Vagina (tissue), 2 donors: ENCODE data around the gene VSIG10.

Experiments used
- CTCF ChIP-seq, 3 experiments: fragments of 450-650 bp in 2 of 3; fragments of 200-600 bp in 1 of 3; sonication (generic) in 1 of 3; IDR thresholded peaks; one replicate each; pipeline ENCODE4 v1.5.1; 2017 to 2019; ENCODE audit warnings: antibody characterized with exemption in 3 of 3, mild to moderate bottlenecking in 2 of 3, moderate library complexity in 2 of 3
- POLR2A ChIP-seq, 2 donors: fragments of 450-650 bp; IDR thresholded peaks; one replicate each; pipeline ENCODE4 v1.6.1; 2017; ENCODE audit warnings: antibody characterized with exemption in 2 of 2, mild to moderate bottlenecking in 2 of 2, moderate library complexity in 2 of 2
- POLR2AphosphoS5 ChIP-seq, 2 donors: sonication (generic); formaldehyde crosslinking; IDR thresholded peaks; one replicate each; pipeline ENCODE4 v1.9.0; 2017; ENCODE audit warnings: antibody characterized with exemption in 2 of 2, mild to moderate bottlenecking in 2 of 2, low read depth in 1 of 2; ENCODE audit not compliant: insufficient read depth in 1 of 2

GRCh38 chr12:118135788-118136558 lies 32.2 kb upstream of the VSIG10 start, which contains the start of gene PEBP1:
- TF ChIP-seq CTCF (IDR thresholded peaks at IDR 0.05) (peak in 1 of 3 experiments; percentile 7), POLR2A (IDR thresholded peaks at IDR 0.05) (peak in 1 of 2 donors; percentile 87), POLR2AphosphoS5 (IDR thresholded peaks at IDR 0.05; ENCODE audit: insufficient read depth in 1 of 2, low read depth in 1 of 2) (peak; percentile 85 to 95)
